GM18858 (cell line): ENCODE data around the gene SOX21.

Experiments
- ATAC-seq: cut with Tn5 transposase; IDR thresholded peaks from one replicate; pipeline ENCODE4 v1.9.1; 2021; ENCODE audit not compliant: unreplicated experiment

The SOX21 gene

GRCh38 chr13:94682229-94682628, 30.1 kb downstream of the SOX21 start:
- ATAC-seq = no peak

- ATAC-seq = no peak
Observed at GRCh38 chr13:94679614-94680013, 32.7 kb downstream of the SOX21 start.

GRCh38 chr13:94678845-94679244, 33.5 kb downstream of the SOX21 start:
- no peak for ATAC-seq

GRCh38 chr13:94677799-94678198, 34.5 kb downstream of the SOX21 start:
- no peak for ATAC-seq

- ATAC-seq = peak; percentile 84
Observed at GRCh38 chr13:94674609-94675348, 37.6 kb downstream of the SOX21 start.

GRCh38 chr13:94673851-94674250, 38.5 kb downstream of the SOX21 start:
- ATAC-seq = no peak

GRCh38 chr13:94672400-94672799, 39.9 kb downstream of the SOX21 start:
- ATAC-seq = no peak

GRCh38 chr13:94667190-94667589, 45.2 kb downstream of the SOX21 start:
- ATAC-seq = peak; percentile 68

- ATAC-seq = no peak
Observed at GRCh38 chr13:94666065-94666464, 46.3 kb downstream of the SOX21 start.

GRCh38 chr13:94664889-94665288, 47.5 kb downstream of the SOX21 start:
- ATAC-seq = no peak

GRCh38 chr13:94662274-94662945, 49.9 kb downstream of the SOX21 start:
- ATAC-seq = no peak

GRCh38 chr13:94661406-94661805, 50.9 kb downstream of the SOX21 start:
- ATAC-seq = no peak

- ATAC-seq = no peak
Observed at GRCh38 chr13:94660695-94661326, 51.5 kb downstream of the SOX21 start.
